ENCODE results near the gene BPIFB6. TPM values are rescaled to one million over a fixed set of nuclear protein-coding genes. Genes with fewer than 3 reads are reported as not detected.

The BPIFB6 gene
- total and polyA plus RNA-seq, 2 donors (not counting 1 experiment from before 2014, with no cell fraction given) = not detected

DNA sequence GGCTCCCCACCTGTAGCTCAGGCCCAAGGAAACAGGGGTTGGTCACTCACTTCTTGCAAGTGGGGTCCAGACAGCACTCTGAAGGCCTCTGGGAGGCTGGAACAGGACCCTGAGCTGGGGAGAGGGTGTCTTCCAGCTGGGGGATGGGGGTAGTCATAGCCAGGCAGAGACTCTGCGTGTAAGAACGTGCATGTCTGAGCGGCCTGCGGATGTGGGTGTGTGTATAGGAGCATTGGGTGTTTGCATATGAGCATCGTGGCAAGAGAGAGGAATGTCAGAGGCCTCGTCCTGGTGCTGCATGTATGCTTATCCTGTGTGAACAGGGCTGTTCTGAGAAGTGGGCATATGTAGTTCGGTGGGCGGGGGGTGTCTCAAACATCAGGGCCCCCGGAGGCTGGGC lies 34.3 kb downstream of the BPIFB6 start:
- Histone ChIP-seq H3K9me3 (ENCODE audit: control insufficient read depth, insufficient read depth, low read depth, low read length) (no peaks in the 10 kb centered on the region), H3K4me2 (ENCODE audit: extremely low read depth, insufficient read depth, low read length) (no peak overlapping the region), H3K27ac (ENCODE audit: insufficient read depth, low read length) (no peak overlapping the region), H3K36me3 (ENCODE audit: control insufficient read depth, insufficient read depth, low read length) (no peaks in the 10 kb centered on the region), H3K4me1 (ENCODE audit: control insufficient read depth, extremely low read depth, insufficient read depth, low read length) (no peaks in the 10 kb centered on the region), H3K9ac (ENCODE audit: insufficient read depth, low read length) (no peak overlapping the region), H4K20me1 (ENCODE audit: control insufficient read depth, extremely low read depth, insufficient read depth, low read length) (no peaks in the 10 kb centered on the region), H2AFZ (ENCODE audit: low read length) (no peak overlapping the region), H3K4me3 (replicated peaks in 1 of 4; ENCODE audit: control extremely low read depth in 1 of 4, insufficient read depth in 1 of 4, low read depth in 3 of 4, low read length in 4 of 4) (no peak overlapping the region), H3K27me3 (ENCODE audit: control insufficient read depth, insufficient read depth, low read length) (no peaks in the 10 kb centered on the region), H3K79me2 (ENCODE audit: control insufficient read depth, insufficient read depth, low read length) (no peaks in the 10 kb centered on the region)
- no peak for TF ChIP-seq CTCF (conservative IDR thresholded peaks at IDR 0.05 in 1 of 2, IDR thresholded peaks at IDR 0.05 in 1 of 2; ENCODE audit: low read depth in 1 of 2, low read length in 2 of 2)
- no peak for TF ChIP-seq EZH2 (IDR thresholded peaks at IDR 0.05; ENCODE audit: low read length, missing control alignments)
- DNase-seq (ENCODE audit: low read depth in 2 of 2) = no peak

DNA sequence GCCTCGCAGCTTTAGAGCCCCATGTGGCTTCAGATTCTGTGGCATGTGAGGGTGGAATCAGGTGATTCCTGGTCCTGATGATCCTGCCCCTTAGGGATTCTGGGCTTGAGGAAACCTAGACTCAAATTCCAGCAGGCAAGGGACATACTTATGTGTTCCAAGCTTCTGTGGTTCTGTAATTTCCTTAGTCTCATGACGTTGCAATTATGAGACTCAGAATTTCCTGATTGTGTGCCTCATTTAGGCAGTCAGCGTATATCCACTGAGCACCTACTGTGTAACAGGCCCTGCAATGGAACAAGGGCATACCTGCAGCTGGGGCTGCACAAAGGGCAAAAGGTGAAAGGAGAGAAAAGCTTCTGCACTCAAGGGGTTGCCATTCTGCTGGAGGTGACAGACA lies 36.4 kb downstream of the BPIFB6 start:
- Histone ChIP-seq H3K79me2 (ENCODE audit: control insufficient read depth, insufficient read depth, low read length) (no peaks in the 10 kb centered on the region), H2AFZ (ENCODE audit: low read length) (no peak overlapping the region), H3K4me3 (replicated peaks in 1 of 4; ENCODE audit: control extremely low read depth in 1 of 4, insufficient read depth in 1 of 4, low read depth in 3 of 4, low read length in 4 of 4) (no peak overlapping the region), H3K4me2 (ENCODE audit: extremely low read depth, insufficient read depth, low read length) (no peak overlapping the region), H3K27me3 (ENCODE audit: control insufficient read depth, insufficient read depth, low read length) (no peaks in the 10 kb centered on the region), H3K36me3 (ENCODE audit: control insufficient read depth, insufficient read depth, low read length) (no peaks in the 10 kb centered on the region), H4K20me1 (ENCODE audit: control insufficient read depth, extremely low read depth, insufficient read depth, low read length) (no peaks in the 10 kb centered on the region), H3K9ac (ENCODE audit: insufficient read depth, low read length) (no peak overlapping the region), H3K9me3 (ENCODE audit: control insufficient read depth, insufficient read depth, low read depth, low read length) (no peaks in the 10 kb centered on the region), H3K27ac (ENCODE audit: insufficient read depth, low read length) (no peak overlapping the region), H3K4me1 (ENCODE audit: control insufficient read depth, extremely low read depth, insufficient read depth, low read length) (no peaks in the 10 kb centered on the region)
- DNase-seq (ENCODE audit: low read depth in 2 of 2) = no peak
- TF ChIP-seq EZH2 (IDR thresholded peaks at IDR 0.05; ENCODE audit: low read length, missing control alignments) (no peak), CTCF (conservative IDR thresholded peaks at IDR 0.05 in 1 of 2, IDR thresholded peaks at IDR 0.05 in 1 of 2; ENCODE audit: low read depth in 1 of 2, low read length in 2 of 2) (no peak)

DNA sequence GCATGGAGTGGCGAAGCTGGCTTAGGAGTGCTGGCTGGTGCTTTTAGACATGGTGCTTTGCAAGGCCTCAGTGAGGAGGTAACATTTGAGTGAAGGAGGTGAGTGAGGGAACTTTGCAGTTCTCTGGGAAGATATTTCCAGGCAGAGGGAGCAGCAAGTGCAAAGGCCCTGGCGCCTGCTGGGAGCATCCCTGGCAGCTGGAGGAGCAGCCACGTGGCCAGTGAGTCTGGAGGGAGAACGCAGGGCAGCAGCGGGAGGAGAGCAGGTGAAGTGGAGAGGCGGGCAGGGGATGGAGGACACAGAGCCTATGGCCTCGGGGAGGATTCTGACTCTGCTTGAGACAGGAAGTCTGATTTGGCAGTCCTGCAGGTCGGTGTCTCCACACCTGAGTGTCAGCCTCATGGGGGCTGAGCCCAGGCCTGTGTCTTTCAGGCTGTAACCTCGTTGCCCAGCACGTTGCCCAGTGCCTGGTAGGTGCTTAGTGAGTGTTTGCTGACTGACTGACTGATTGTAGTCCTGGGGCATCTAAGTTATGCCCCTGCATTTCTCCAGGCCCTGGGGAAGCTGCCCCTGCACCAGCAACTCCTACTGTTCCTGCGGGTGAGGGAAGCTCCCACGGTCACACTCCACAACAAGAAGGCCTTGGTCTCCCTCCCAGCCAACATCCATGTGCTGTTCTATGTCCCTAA lies 36.9 kb downstream of the BPIFB6 start:
- Histone ChIP-seq H3K27me3 (ENCODE audit: control insufficient read depth, insufficient read depth, low read length) (no peaks in the 10 kb centered on the region), H3K4me3 (replicated peaks in 1 of 4; ENCODE audit: control extremely low read depth in 1 of 4, insufficient read depth in 1 of 4, low read depth in 3 of 4, low read length in 4 of 4) (no peak overlapping the region)

More for the DNA sequence above, 36.9 kb downstream of the BPIFB6 start:
- H3K27ac ChIP-seq (ENCODE audit: insufficient read depth, low read length) = no peak overlapping the region
- H3K36me3 ChIP-seq (ENCODE audit: control insufficient read depth, insufficient read depth, low read length) = no peaks in the 10 kb centered on the region
- H2AFZ ChIP-seq (ENCODE audit: low read length) = no peak overlapping the region
- no peaks in the 10 kb centered on the region for H3K4me1 ChIP-seq (ENCODE audit: control insufficient read depth, extremely low read depth, insufficient read depth, low read length)
- H3K79me2 ChIP-seq (ENCODE audit: control insufficient read depth, insufficient read depth, low read length) = no peaks in the 10 kb centered on the region
- H3K9me3 ChIP-seq (ENCODE audit: control insufficient read depth, insufficient read depth, low read depth, low read length) = no peaks in the 10 kb centered on the region
- H3K4me2 ChIP-seq (ENCODE audit: extremely low read depth, insufficient read depth, low read length) = no peak overlapping the region
- H4K20me1 ChIP-seq (ENCODE audit: control insufficient read depth, extremely low read depth, insufficient read depth, low read length) = no peaks in the 10 kb centered on the region
- DNase-seq (ENCODE audit: low read depth in 2 of 2) = no peak
- no peak overlapping the region for H3K9ac ChIP-seq (ENCODE audit: insufficient read depth, low read length)
- TF ChIP-seq CTCF (conservative IDR thresholded peaks at IDR 0.05 in 1 of 2, IDR thresholded peaks at IDR 0.05 in 1 of 2; ENCODE audit: low read depth in 1 of 2, low read length in 2 of 2) = no peak
- TF ChIP-seq EZH2 (IDR thresholded peaks at IDR 0.05; ENCODE audit: low read length, missing control alignments) = no peak

Data from fibroblast of lung (primary cell).